Endothelial cell of umbilical vein (primary cell): Measurements from ENCODE around the gene PLXNA3. TPM values are rescaled to one million over a fixed set of nuclear protein-coding genes. Genes with fewer than 3 reads are reported as not detected.

Experiments used
- BruUV-seq: library from RNA; stranded (reverse); fragments of 400-500 nt; replicated peaks from 2 replicates; lab custom pipeline; 2021; lab: Mats Ljungman, UMichigan
- CTCF ChIA-PET: fragments of 300-600, 350-600 bp; sonication (Branson Sonifier 250); formaldehyde crosslinking; loops from one replicate; lab custom pipeline; 2021; ENCODE audit warnings: antibody characterized with exemption, inconsistent platforms; lab: Charles Lee
- POLR2A ChIA-PET: fragments of 300-600, 350-600 bp; sonication (Branson Sonifier 250); formaldehyde crosslinking; loops from one replicate; lab custom pipeline; 2021; ENCODE audit warnings: antibody characterized with exemption, inconsistent platforms; lab: Charles Lee
- DNase-seq: peaks from one replicate; pipeline ENCODE4 v3.0.0-alpha.2; 2011; ENCODE audit warnings: low read depth, low spot score
- FAIRE-seq: peaks from 2 replicates; lab custom pipeline; 2011; peaks lifted over from hg19 to GRCh38; lab: Jason Lieb, UNC
- H2AFZ ChIP-seq: 2 replicates; pipeline ENCODE4 v1.6.0; 2012; ENCODE audit warnings: low read depth, low read length, control low read depth, inconsistent platforms
- H3K27ac ChIP-seq: 2 replicates; pipeline ENCODE4 v1.5.1; 2011; ENCODE audit warnings: low read depth, mild to moderate bottlenecking, control low read depth, low read length, moderate library complexity; ENCODE audit not compliant: insufficient read depth
- H3K27me3 ChIP-seq, 2 experiments: 2 replicates each; pipeline versions ENCODE4 v1.6.0 to v1.6.1; 2011; ENCODE audit warnings: low read length in 2 of 2, mixed read lengths in 1 of 2; ENCODE audit not compliant: control insufficient read depth in 2 of 2, insufficient read depth in 2 of 2
- H3K36me3 ChIP-seq, 2 experiments: 2 replicates in 1 of 2; 3 replicates in 1 of 2; pipeline ENCODE4 v1.5.1; 2011; ENCODE audit warnings: low read length in 2 of 2, mild to moderate bottlenecking in 1 of 2, moderate library complexity in 1 of 2; ENCODE audit not compliant: control insufficient read depth in 2 of 2, insufficient read depth in 2 of 2; ENCODE audit errors: extremely low read depth in 1 of 2
- H3K4me1 ChIP-seq: 3 replicates; pipeline ENCODE4 v1.5.1; 2011; ENCODE audit warnings: mild to moderate bottlenecking, low read length; ENCODE audit not compliant: control insufficient read depth, insufficient read depth; ENCODE audit errors: extremely low read depth
- H3K4me2 ChIP-seq: 2 replicates; pipeline ENCODE4 v1.6.1; 2011; ENCODE audit warnings: low read length, control low read depth, mixed read lengths; ENCODE audit not compliant: insufficient read depth
- H3K4me3 ChIP-seq, 3 experiments: fragments of 200-600 bp in 1 of 3; sonication (generic), shearing (Covaris generic) in 1 of 3; replicated peaks in 1 of 3; 2 replicates each; pipeline ENCODE4 v1.5.1; 2011 to 2016; ENCODE audit warnings: control low read depth in 3 of 3, low read length in 3 of 3, mild to moderate bottlenecking in 2 of 3, inconsistent platforms in 1 of 3, low read depth in 1 of 3, moderate library complexity in 1 of 3; ENCODE audit not compliant: insufficient read depth in 1 of 3
- H3K79me2 ChIP-seq: 2 replicates; pipeline ENCODE4 v1.6.0; 2012; ENCODE audit warnings: low read length, inconsistent platforms; ENCODE audit not compliant: control insufficient read depth, insufficient read depth
- H3K9ac ChIP-seq: replicated peaks from 2 replicates; pipeline ENCODE3; 2011; ENCODE audit warnings: low read length, control low read depth; ENCODE audit not compliant: insufficient read depth; ENCODE audit errors: extremely low read depth
- H3K9me1 ChIP-seq: replicated peaks from 3 replicates; pipeline ENCODE4 v1.6.0; 2011; ENCODE audit warnings: mild to moderate bottlenecking, low read length; ENCODE audit not compliant: control insufficient read depth, insufficient read depth; ENCODE audit errors: extremely low read depth
- H3K9me3 ChIP-seq: replicated peaks from 2 replicates; pipeline ENCODE4 v1.5.1; 2012; ENCODE audit warnings: low read length, inconsistent platforms; ENCODE audit not compliant: control insufficient read depth, insufficient read depth
- H4K20me1 ChIP-seq: replicated peaks from 2 replicates; pipeline ENCODE3; 2011; ENCODE audit warnings: mild to moderate bottlenecking, low read length; ENCODE audit not compliant: control insufficient read depth, insufficient read depth; ENCODE audit errors: extremely low read depth
- CTCF ChIP-seq, 2 donors: IDR thresholded peaks; 1 replicate in 1 of 2; 2 replicates in 1 of 2; pipeline ENCODE4 v1.5.1; 2011; ENCODE audit warnings: low read length in 2 of 2, mild to moderate bottlenecking in 2 of 2, moderate library complexity in 2 of 2, control low read depth in 1 of 2, inconsistent platforms in 1 of 2, low read depth in 1 of 2; ENCODE audit not compliant: insufficient read depth in 1 of 2; ENCODE audit errors: extremely low read depth in 1 of 2
- EZH2 ChIP-seq: IDR thresholded peaks from 2 replicates; pipeline ENCODE4 v1.6.1; 2012; ENCODE audit warnings: borderline replicate concordance, low read depth, mild to moderate bottlenecking, moderate library complexity, low read length, inconsistent platforms; ENCODE audit not compliant: severe bottlenecking
- FOS ChIP-seq: IDR thresholded peaks from 2 replicates; pipeline ENCODE4 v1.6.1; 2011; ENCODE audit warnings: mild to moderate bottlenecking, low read length, moderate library complexity, borderline replicate concordance; ENCODE audit not compliant: insufficient read depth
- GATA2 ChIP-seq: IDR thresholded peaks from 2 replicates; pipeline ENCODE4 v1.7.0; 2011; ENCODE audit warnings: low read depth, mild to moderate bottlenecking, moderate library complexity, mixed read lengths, low read length; ENCODE audit not compliant: insufficient read length, insufficient read depth
- JUN ChIP-seq: IDR thresholded peaks from 2 replicates; pipeline ENCODE4 v1.6.1; 2011; ENCODE audit warnings: borderline replicate concordance, low read depth; ENCODE audit not compliant: insufficient read length, insufficient read depth
- MAX ChIP-seq: IDR thresholded peaks from 2 replicates; pipeline ENCODE4 v1.6.1; 2011; ENCODE audit not compliant: insufficient read depth, insufficient read length
- MYC ChIP-seq: IDR thresholded peaks from one replicate; pipeline ENCODE4 v1.6.1; 2011; ENCODE audit warnings: mild to moderate bottlenecking, low read depth, low read length
- POLR2A ChIP-seq: IDR thresholded peaks from 2 replicates; pipeline ENCODE4 v1.6.1; 2012; ENCODE audit warnings: low read depth, mild to moderate bottlenecking, control low read depth, low read length
- POLR2AphosphoS5 ChIP-seq: IDR thresholded peaks from 2 replicates; pipeline ENCODE4 v1.6.1; 2012; ENCODE audit warnings: low read depth, mild to moderate bottlenecking, control low read depth, low read length, moderate library complexity; ENCODE audit not compliant: insufficient read depth
- dilution Hi-C: fragments of 300-500 bp; cut with MboI; formaldehyde crosslinking; loops from one replicate; pipeline ENCODE4 v1.15.0; 2019; ENCODE audit warnings: low sequenced_read_pairs; ENCODE audit not compliant: extremely low pct_ligation_motif_present
- intact Hi-C: fragments of 100-400 bp; cut with micrococcal nuclease; formaldehyde crosslinking; loops from one replicate; pipeline ENCODE4 v1.10.0; 2022
- polyA plus RNA-seq, 4 experiments: library from polyadenylated mRNA; depleted of rRNA in 3 of 4; stranded (reverse) in 3 of 4; unstranded in 1 of 4; fragments of >200 nt; gene quantifications; 2 replicates each; pipeline versions ENCODE4 v1.2.1 to v1.2.3, GENCODE V29; 2011 to 2012; ENCODE audit warnings: missing spikeins in 1 of 4
- total RNA-seq: library from RNA; stranded (reverse); gene quantifications from 2 replicates; pipeline ENCODE4 v1.2.3, GENCODE V29; 2021

PLXNA3 gene
- total and polyA plus RNA-seq, 2 donors (not counting 3 experiments of a cell fraction or from before 2014, with no cell fraction given), result 56.8 to 58.6 TPM

DNA sequence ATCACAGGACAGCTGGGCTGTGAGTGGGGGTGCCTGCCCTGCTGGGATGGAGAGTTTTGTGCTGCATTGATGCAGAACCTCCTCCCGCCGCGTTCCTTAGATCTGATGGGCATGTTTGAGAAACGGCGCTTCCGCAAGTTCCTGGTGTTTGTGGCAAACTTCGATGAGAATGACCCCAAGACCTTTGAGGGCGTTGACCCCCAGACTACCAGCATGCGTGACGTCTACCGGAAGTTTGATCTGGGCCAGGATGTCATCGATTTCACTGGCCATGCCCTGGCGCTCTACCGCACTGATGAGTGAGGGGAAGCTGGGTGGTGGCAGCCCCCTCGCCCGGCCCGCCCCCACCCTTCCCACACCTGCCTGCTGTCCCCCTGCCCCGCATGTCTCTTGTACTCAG is 18.2 kb upstream of the PLXNA3 start:
- ChIA-PET POLR2A (no interaction called here), CTCF (no interaction called here)
- Histone ChIP-seq H3K79me2 (peaks cover 46% of the 10 kb centered on the region), H3K36me3 (peaks cover 4 to 26% of the 10 kb centered on the region in 2 experiments), H3K9me3 (no peaks in the 10 kb centered on the region), H3K27me3 (no peaks in the 10 kb centered on the region), H3K4me2 (no peak overlapping the region), H3K9ac (no peak overlapping the region), H2AFZ (no peak overlapping the region), H3K9me1 (no peaks in the 10 kb centered on the region), H3K27ac (no peak overlapping the region), H3K4me3 (no peak overlapping the region), H4K20me1 (no peaks in the 10 kb centered on the region), H3K4me1 (peaks cover 7% of the 10 kb centered on the region)
- FAIRE-seq, result no peak
- no TSS peak for BruUV-seq
- dilution Hi-C loops, result no loop called here
- DNase-seq, result no peak
- TF ChIP-seq EZH2, result no peak
- TF ChIP-seq CTCF (IDR thresholded peaks at IDR 0.05; ENCODE audit: extremely low read depth in 1 of 2, insufficient read depth in 1 of 2, low read depth in 1 of 2, low read length in 2 of 2), result no peak
- TF ChIP-seq MAX, result no peak
- no peak for TF ChIP-seq MYC
- no peak for TF ChIP-seq POLR2A
- no peak for TF ChIP-seq JUN
- no peak for TF ChIP-seq FOS
- no peak for TF ChIP-seq POLR2AphosphoS5
- no peak for TF ChIP-seq GATA2
- intact Hi-C loops, result loop anchor here (5.0 kb wide), 2 partner anchors 33 to 37 kb away; partner anchors contain the start of genes DNASE1L1 and LAGE3
